Activated CD4-positive, alpha-beta T cell treated with anti-CD3 and anti-CD28 coated beads, Interleukin-2, amount 50 U/mL, for 4 hours (primary cell): ENCODE measurements around the gene ILRUN.
"Not testable (repeated sequence)": the region's sequence is repeated elsewhere in the genome, so short reads cannot be mapped to it uniquely, and the experiment has no call there.

Experiments
- DNase-seq, 2 experiments: peaks; one replicate each; pipeline ENCODE4 v3.0.0-alpha.2; 2020

Gene ILRUN

GRCh38 chr6:34663371-34663770 is 33.2 kb downstream of the ILRUN start:
- no peak for DNase-seq

GRCh38 chr6:34661357-34661756 is 35.2 kb downstream of the ILRUN start:
- DNase-seq: no peak

GRCh38 chr6:34658605-34659265 is 37.8 kb downstream of the ILRUN start:
- DNase-seq: no peak

- not testable (repeated sequence) for DNase-seq
Observed at GRCh38 chr6:34657979-34658480, 38.5 kb downstream of the ILRUN start.

- no peak for DNase-seq
Observed at GRCh38 chr6:34657307-34657978, 39.1 kb downstream of the ILRUN start.

GRCh38 chr6:34657037-34657306 is 39.6 kb downstream of the ILRUN start:
- DNase-seq: no peak

GRCh38 chr6:34656378-34657036 is 40.1 kb downstream of the ILRUN start:
- DNase-seq: peak; percentile 29 to 35

- not testable (repeated sequence) for DNase-seq
Observed at GRCh38 chr6:34655876-34656377, 40.6 kb downstream of the ILRUN start.

- no peak for DNase-seq
Observed at GRCh38 chr6:34654061-34654710, 42.4 kb downstream of the ILRUN start.

GRCh38 chr6:34652263-34652662 is 44.3 kb downstream of the ILRUN start:
- no peak for DNase-seq

- no peak for DNase-seq
Observed at GRCh38 chr6:34650823-34651222, 45.7 kb downstream of the ILRUN start.

- not testable (repeated sequence) for DNase-seq
Observed at GRCh38 chr6:34650232-34650631, 46.3 kb downstream of the ILRUN start.

GRCh38 chr6:34648806-34649205 is 47.8 kb downstream of the ILRUN start:
- DNase-seq: no peak
